GM18508 (cell line): Measurements from ENCODE around the gene TERT.
"Not testable (repeated sequence)": the region's sequence is repeated elsewhere in the genome, so short reads cannot be mapped to it uniquely, and the experiment has no call there.

Experiments
- ATAC-seq: cut with Tn5 transposase; IDR thresholded peaks from one replicate; pipeline ENCODE4 v1.9.1; 2021; ENCODE audit warnings: moderate number of reproducible peaks; ENCODE audit not compliant: insufficient read depth, unreplicated experiment

The TERT gene

GRCh38 chr5:1280177-1281037, 14.5 kb downstream of the TERT start:
- ATAC-seq: no peak

GRCh38 chr5:1279443-1280151, 15.3 kb downstream of the TERT start:
- no peak for ATAC-seq

- ATAC-seq: no peak
Measured at GRCh38 chr5:1278656-1279442, 16.0 kb downstream of the TERT start.

- ATAC-seq: no peak
Measured at GRCh38 chr5:1278216-1278615, 16.7 kb downstream of the TERT start.

GRCh38 chr5:1277781-1278180, 17.1 kb downstream of the TERT start:
- no peak for ATAC-seq

- no peak for ATAC-seq
Measured at GRCh38 chr5:1277331-1277730, 17.5 kb downstream of the TERT start.

GRCh38 chr5:1276930-1277329, 17.9 kb downstream of the TERT start:
- no peak for ATAC-seq

GRCh38 chr5:1275397-1276391, 19.2 kb downstream of the TERT start:
- ATAC-seq: not testable (repeated sequence)

GRCh38 chr5:1274471-1274870, 20.4 kb downstream of the TERT start:
- no peak for ATAC-seq

GRCh38 chr5:1273745-1274144, 21.1 kb downstream of the TERT start:
- ATAC-seq: no peak

- ATAC-seq: no peak
Measured at GRCh38 chr5:1272201-1272600, 22.7 kb downstream of the TERT start.

GRCh38 chr5:1270933-1271914, 23.6 kb downstream of the TERT start:
- no peak for ATAC-seq

- no peak for ATAC-seq
Measured at GRCh38 chr5:1270426-1270825, 24.4 kb downstream of the TERT start.

- ATAC-seq: no peak
Measured at GRCh38 chr5:1268666-1269065, 26.2 kb downstream of the TERT start.

- no peak for ATAC-seq
Measured at GRCh38 chr5:1268056-1268455, 26.8 kb downstream of the TERT start.

- not testable (repeated sequence) for ATAC-seq
Measured at GRCh38 chr5:1267464-1267863, 27.4 kb downstream of the TERT start.

- ATAC-seq: no peak
Measured at GRCh38 chr5:1266791-1267190, 28.1 kb downstream of the TERT start.
